Measurements from ENCODE around the gene OVCH2.
"Not testable (repeated sequence)": the region's sequence is repeated elsewhere in the genome, so short reads cannot be mapped to it uniquely, and the experiment has no call there.

OVCH2 gene, protein sequence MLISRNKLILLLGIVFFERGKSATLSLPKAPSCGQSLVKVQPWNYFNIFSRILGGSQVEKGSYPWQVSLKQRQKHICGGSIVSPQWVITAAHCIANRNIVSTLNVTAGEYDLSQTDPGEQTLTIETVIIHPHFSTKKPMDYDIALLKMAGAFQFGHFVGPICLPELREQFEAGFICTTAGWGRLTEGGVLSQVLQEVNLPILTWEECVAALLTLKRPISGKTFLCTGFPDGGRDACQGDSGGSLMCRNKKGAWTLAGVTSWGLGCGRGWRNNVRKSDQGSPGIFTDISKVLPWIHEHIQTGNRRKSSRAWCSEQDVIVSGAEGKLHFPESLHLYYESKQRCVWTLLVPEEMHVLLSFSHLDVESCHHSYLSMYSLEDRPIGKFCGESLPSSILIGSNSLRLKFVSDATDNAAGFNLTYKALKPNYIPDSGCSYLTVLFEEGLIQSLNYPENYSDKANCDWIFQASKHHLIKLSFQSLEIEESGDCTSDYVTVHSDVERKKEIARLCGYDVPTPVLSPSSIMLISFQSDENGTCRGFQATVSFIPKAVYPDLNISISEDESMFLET

DNA sequence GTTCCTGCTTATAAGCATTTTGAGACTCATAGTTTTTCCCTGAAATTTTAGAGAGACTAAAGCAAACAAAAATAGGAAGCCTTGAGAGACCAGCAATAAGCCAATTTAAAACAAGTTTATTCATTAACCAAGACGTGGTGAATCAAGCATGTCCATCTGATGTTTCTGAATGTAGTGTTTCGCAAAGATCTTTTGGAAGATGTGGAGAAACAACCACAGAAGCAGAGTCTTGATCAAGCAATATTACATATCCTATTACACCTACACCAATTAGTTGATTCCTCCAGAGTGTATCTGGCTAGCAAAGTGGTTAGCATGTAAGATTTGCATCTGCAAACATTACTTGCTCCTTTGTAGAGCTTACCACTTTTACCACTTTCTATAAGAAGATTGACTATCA is at the start of gene OVCH2:
Gene OVCH2 (minus strand): TSS at position 101 of the 400 bp plus-strand sequence. CDS start 83 bp downstream, at position 18.
- DNase-seq: no peak

DNA sequence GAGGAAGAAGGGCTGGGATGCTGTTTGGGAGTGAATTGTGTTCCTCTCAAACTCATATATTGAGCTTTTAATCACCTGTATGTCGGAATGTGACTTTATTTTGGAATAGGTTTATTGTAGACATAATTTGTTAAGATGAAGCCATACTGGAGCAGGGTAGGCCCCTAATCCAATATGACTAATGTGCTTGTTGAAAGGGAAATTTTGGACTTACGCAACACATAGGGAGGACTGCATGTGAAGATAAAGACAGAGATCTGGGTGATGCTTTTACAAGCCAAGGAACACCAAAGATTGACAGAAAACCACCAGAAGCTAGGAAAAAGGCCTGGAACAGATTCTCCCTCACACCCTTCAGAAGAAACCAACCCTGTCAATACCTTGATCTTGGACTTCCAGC is 43.2 kb upstream of the OVCH2 start:
- no peak for DNase-seq

DNA sequence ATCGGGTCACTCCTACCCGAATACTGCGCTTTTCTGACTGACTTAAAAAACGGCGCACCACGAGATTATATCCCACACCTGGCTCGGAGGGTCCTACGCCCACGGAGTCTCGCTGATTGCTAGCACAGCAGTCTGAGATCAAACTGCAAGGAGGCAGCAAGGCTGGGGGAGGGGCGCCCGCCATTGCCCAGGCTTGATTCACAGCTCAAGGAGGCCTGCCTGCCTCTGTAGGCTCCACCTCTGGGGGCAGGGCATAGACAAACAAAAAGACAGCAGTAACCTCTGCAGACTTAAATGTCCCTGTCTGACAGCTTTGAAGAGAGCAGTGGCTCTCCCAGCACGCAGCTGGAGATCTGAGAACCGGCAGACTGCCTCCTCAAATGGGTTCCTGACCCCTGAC is 28.5 kb upstream of the OVCH2 start:
- not testable (repeated sequence) for DNase-seq

DNA sequence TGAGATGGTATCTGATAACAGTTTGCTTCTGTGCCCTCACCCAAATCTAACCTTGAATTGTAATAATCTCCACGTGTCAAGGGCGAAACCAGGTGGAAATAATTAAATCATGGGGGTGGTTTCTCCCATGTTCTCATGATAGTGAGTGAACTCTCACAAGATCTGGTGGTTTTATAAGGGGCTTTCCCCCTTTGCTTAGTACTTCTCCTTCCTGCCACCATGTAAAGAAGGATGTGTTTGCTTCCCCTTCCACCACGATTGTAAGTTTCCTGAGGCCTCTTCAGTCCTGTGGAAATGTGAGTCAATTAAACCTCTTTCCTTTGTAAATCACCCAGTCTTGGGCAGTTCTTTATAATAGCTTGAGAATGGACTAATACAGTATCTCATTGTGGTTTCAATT is 8.5 kb upstream of the OVCH2 start:
- no peak for DNase-seq

DNA sequence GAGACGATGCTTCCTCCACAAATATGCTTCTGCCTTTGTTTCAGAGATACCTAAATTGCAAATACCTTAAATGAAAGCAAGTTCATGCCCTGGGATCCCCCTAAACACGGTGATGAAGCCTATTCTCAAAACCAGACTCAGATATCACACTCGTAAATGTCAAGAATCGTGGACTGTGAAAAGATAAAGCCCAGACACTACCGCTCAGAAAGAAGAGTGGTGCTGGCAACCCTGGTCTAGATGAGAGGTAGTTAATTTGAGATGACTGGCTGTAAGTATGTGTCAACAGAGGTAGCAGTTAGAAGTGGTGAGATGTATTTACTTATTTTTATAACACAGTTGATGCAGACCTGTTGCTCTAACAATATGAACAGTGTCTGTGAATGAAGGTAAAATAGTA is 2.5 kb downstream of the OVCH2 start:
- DNase-seq: no peak

DNA sequence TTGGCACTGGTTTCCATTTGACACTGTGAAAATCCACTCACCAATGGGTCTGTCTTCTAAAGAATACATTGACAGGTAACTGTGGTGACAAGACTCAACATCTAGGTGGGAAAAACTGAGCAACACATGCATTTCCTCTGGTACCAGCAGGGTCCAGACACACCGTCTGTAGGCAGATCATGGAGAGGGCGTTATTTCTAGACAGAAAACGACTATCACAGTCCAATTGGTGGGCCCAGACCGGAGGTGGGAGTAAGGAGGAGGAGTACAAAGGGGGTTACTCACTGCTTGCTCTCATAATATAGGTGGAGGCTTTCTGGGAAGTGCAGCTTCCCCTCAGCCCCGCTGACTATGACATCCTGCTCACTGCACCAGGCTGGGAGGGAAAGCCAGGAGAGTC is 9.9 kb downstream of the OVCH2 start:
- no peak for DNase-seq

DNA sequence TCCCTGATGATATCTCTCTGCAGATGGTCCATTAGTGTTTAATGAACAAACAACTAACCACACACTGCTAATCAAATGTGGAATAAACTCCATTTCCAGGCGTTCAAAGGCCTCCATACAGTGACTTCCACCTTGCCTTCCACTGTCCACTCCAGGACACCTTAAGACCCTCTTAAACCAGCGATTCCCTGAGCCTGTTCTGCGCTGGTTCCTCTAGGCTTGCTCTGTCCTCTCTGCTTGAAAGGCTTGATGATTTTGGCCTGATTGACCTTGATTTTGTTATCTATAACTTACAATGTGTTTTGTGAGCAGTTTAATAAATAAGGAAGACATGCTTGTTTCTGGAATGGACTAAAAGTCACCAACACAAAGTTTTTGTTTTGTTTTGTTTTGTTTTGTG is 12.0 kb downstream of the OVCH2 start:
- DNase-seq: no peak

DNA sequence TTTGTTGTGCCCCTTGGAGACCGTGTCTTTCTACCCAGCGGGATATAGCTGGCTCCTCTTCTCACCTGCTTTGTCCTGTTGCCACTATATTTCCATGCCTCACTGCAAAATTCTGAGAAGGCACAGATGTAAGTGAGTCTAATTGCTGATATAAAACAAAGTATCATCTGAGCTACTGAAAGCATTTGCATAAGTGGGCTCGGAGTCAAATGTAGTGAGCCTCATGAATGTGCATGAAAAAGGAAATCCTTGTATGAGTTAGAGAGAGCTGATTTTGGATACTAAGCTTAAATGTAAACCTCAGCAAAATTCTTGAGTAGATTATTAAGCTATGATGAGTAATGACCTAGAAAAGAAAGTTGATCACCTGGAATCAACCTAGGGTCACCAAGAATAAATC is 13.9 kb downstream of the OVCH2 start:
- no peak for DNase-seq

DNA sequence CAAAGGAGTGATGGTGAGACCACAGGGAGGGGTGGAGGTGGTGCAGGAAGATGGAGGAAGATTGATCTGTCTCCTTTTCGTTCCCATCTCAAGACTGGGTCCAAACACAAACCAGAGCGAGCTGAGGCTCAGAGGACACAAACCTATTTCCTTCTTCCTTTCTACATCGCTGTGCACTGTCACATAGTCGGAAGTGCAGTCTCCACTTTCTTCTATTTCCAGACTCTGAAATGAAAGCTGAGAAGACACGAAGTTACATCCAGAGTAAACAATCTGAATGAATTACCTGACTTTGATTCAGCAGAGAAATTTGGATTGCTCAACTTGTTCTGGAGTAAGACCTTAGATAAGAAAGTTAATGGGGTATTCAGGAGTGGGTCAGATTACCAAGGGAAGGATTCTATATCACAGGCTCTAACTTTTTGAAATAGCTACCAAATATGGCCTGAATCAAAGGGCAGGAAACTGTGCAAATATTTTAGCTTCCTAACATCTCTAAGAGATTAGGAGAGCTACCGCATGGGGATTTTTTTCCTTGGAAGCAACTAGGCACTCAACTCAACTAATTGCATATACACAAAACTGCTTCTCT is 14.4 kb downstream of the OVCH2 start:
- no peak for DNase-seq

DNA sequence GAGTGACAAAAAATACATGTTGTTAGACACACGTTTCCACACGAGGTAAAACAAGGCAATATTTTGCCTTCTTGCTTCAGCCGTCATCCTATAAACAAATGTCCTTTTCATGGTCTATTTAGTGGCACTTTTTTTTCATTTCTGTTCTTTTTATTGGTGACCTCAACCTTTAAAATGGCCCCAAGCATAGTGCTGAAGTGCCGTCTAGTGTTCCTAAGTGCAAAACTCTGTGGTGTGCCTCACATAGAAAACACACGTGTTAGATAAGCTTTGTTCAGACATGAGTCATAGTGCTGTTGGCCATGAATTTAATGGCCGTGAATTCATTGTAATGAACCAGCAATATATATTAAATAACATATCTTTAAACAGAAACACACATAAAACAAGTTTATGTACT is 15.6 kb downstream of the OVCH2 start:
- DNase-seq: no peak

DNA sequence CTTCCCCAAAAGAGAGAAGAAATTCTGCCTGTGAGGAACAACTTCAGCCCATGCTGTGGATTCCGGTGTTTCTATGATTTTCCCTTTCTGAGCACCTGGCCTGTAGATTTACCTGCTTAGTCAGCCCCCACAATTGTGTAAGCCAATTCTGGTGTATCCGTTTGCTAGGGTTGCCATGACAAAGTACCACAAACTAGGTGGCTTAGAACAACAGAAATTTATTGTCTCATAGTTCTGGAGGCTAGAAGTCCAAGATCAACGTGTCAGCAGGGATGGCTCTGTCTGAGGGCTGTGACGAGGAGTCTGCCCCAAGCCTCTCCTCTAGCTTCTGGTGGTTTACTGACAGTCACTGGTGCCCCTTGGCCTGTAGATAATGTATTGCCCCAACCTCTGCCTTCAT is 17.0 kb downstream of the OVCH2 start:
- DNase-seq: no peak

DNA sequence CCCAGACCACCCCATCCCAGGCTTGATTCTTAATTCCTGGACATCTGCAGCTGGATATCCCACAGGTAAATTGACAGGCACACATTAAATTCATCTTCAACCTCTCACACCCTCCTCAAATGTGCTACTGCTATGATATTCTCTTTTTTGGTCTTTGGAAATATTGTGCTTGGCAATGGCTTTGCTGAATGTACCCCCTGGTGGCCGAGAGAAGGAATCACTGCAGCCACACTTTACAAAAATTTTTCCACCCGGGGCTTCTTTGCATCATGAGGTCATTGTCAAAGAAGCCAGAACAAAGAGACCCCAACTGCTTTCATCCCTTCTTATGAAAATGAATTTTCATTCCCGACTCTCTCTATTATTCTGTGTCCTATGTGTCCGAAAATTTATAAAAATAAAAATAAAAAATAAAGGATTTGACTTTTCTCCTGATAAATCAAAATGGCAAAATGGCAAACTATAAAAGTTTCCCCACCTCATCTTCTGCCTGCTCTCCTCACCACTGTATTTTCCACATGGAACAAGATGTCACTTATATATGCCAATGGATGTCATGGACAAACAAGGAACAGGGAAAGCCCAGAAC is 17.9 kb downstream of the OVCH2 start:
- no peak for DNase-seq

DNA sequence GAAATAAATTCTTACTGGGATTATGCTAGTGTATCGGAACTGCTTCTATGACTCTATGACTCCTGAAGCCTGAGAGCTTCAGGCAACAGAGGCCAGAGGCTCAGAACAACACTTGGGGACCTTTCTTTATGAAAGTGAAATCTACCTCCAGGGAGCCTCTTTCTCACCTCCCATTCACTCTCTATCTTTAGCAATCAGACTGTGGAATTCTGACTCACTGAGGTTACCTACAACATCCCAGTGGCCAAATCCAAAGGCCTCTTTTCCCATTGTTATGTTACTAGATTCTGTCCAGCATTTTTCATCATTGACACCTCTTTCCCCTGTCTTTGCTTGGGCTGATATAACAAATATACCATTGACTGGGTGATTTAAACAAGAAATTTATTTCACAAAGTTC is 18.9 kb downstream of the OVCH2 start:
- no peak for DNase-seq

DNA sequence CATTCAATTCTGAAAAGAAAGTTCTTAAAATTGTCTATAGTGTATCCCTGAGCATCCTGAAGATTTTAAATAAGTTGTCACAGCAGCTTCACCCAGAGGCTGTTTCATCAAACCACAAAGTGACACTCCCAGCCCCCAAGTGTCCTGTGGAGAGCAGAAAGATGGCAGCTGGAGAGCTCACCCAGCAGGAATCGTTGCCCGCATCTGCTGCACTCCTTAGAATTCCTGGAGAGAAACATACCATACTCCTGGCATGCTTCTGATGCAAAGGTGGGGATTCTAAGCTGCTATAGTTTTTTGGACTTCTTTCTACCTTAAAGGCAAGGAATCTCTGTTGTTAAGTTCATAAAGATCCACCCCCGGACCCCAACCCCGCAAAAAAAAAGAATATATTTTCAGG is 19.5 kb downstream of the OVCH2 start:
- DNase-seq: no peak

DNA sequence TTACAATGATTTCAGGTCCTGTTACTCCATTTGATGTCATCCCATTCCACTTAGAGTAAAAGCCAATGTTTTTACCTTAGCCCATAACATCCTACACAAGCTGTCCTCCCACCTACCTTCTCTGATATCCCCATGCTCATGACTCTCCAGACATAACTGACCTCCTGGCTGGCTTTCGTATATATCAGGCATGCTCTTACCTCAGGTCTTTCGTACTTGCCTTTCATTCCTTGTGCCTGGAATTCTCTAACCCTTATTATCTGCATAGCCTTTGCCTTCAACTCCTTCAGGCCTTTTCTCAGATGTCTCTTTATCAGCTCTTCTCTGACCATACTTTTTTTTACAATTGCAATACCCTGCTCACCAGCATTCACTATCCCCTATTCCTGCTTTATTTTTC is 22.7 kb downstream of the OVCH2 start:
- no peak for DNase-seq

DNA sequence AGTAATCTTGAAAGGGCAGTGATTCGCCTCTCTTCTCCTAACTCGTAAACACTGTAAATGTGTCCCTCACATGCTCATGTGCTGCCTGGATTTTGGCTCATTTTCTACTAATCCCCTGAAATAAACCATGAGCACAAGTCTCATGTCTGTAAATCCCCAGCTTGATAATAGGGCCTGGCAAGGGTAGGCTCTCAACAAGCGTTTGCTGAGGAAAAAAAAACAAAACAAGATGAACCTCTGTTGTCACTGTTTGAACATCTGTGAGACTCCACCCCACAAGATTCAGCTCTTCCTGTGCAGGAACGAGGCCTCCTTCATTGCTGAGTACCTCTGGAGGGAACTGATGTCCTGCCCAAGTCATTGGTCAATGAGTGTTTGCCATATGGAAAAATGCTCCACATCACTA is 28.5 kb downstream of the OVCH2 start:
- DNase-seq: no peak

DNA sequence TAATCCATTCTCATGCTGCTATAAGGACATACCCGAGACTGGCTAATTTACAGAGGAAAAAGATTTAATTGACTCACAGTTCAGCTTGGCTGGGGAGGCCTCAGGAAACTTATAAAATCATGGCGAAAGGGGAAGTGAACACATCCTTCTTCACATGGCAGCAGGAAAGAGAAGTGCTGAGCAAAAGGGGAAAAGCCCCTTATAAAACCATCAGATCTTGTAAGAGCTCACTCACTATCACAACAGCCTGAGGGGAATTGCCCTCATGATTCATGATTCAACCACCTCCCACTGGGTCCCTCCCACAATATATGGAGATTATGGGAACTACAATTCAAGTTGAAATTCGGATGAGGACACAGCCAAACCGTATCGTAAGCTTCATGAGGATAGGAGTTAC is 29.2 kb downstream of the OVCH2 start:
- no peak for DNase-seq

DNA sequence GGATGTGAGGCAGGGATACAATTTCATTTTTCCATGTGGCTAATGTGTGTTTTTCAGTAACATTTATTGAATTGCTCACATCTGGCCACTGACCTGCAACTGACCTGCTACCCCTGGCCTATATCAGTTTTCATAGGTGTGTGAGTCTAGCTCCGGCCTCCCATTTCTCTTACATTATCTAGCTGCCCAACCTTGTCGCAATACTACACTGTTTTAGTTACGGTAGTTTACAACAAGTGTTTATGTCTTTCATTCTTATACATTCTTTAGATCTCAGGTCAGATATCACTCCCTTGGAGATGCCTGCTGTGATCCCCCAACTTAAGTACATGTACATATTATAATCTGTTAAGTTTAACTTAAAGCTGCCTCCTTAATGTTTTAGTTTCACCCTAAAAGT is 30.6 kb downstream of the OVCH2 start:
- no peak for DNase-seq

DNA sequence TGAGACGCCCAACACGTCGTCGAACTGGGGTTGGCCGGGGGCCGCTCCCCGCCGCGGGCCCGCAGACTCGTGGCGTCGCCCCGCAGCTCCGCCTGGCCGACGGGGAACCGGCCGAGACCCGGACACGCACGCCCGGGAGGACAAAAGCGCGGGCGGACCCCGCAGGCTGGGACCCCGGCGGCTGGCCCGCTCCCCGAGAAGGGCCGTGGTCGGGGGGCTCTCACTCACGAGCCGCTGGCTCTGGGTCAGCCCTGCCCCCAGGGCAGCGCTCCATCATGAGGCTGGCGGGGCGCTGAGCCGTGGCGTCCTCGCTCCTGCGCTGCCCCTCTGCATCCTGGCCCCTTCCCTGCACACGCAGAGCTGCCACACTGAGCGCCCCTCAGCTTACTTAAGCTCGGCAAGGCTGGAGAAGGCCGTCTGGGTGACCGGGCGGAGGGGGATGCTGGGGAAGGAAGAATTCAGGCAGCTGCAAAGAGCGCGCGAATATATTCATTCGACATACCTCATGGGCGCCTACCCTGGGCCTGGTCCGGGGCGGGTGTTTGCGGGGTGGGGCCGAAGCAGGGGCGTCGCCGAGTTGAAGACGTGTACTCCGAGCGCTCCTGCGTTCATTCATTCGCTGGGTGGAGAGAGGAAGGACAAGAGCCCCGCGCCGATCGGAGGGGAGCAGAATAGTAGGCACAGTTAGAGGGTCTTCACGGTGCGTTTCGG is 32.4 kb downstream of the OVCH2 start:
- DNase-seq: no peak

DNA sequence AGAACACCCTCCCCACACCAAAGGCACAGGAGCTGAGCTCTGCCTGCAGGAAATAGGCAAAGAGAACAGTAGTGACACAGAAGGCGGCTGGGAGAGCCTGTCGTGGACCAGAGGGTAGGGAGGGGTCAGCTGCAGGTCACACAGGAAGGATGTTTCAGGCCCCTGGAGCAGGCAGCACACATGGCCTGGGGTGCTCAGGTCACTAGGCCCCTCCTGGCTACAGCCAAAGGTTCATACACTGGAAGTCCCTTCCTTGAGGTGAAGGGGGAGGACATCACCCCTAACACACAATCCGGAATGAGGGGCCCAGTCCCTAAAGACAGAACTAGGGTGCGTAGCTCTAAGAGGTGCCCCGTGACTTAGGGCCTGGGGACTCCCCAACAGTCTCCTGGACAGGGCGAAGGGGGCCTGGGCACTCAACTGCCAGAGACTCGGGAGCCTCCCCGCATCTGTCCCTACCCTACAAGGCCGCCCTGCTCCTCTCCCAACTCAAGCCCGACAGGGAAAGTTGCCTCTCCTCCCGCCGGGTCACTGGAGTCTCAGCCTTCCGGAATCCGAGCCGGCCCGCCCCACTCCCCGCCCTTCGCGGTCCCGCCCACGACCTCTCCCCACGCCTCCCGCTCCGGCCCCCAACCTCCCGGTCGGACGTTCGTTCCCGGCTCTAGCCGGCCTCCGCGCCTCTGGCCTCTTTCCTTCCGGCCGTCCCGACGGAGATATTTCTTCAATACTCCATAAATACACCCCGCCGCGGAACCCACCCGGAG is 33.1 kb downstream of the OVCH2 start, which contains the start of gene CYB5R2:
Gene CYB5R2 (minus strand): TSS at position 541 of the 764 bp plus-strand sequence. CDS start 675 bp downstream, outside the sequence.
- no peak for DNase-seq

DNA sequence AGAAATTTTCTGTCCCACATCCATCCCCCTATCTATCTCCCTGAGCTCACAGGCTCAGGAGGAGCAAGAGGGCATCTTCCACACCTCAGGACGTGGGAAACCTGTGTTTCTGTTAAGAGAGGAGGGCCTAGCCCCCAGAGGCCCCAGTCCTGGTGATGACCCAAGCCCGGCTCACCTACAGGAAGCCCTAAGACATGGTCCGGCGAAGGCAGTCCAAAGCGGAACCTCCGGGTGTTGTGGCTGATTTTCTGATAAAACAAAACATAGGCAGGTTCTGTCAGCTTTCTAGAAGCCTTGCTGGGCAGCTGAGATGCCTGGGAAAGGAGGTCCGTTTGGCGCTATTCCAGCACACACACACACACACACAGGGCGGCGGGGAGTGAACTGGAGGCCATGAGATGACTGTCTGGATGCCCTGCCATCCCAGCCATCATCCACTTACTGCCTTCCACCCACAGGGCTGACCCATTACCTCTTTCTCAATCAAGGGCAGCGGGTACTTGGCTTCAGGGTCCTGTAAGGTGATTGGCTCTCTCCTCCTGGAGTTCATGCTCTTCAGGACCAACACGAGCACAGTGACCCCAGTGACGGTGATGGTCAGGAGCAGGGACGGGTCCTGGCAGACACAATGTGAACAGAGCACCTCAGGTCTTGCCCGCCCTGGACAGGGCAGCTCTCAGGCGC is 33.9 kb downstream of the OVCH2 start:
- DNase-seq: no peak

Data from NCI-H1694 (cell line).